Type B pancreatic cell (in vitro differentiated cells): ENCODE measurements around the gene NACAD. TPM values are rescaled to one million over a fixed set of nuclear protein-coding genes. Genes with fewer than 3 reads are reported as not detected.

Experiments used
- DNase-seq: peaks from one replicate; pipeline ENCODE4 v3.0.0; 2021; ENCODE audit warnings: mixed read lengths; ENCODE audit not compliant: unreplicated experiment; ENCODE audit errors: extremely low spot score
- H3K27ac Mint-ChIP-seq: 2 replicates; pipeline ENCODE4 v1.8.0; 2021; ENCODE audit warnings: mild to moderate bottlenecking, mixed read lengths
- H3K27me3 Mint-ChIP-seq: 2 replicates; pipeline ENCODE4 v1.8.0; 2021; ENCODE audit warnings: mixed read lengths
- H3K36me3 Mint-ChIP-seq: 2 replicates; pipeline ENCODE4 v1.8.0; 2021; ENCODE audit warnings: mixed read lengths
- H3K4me1 Mint-ChIP-seq: one replicate; pipeline ENCODE4 v1.8.0; 2021; ENCODE audit warnings: mixed read lengths; ENCODE audit not compliant: unreplicated experiment
- H3K4me3 Mint-ChIP-seq: 2 replicates; pipeline ENCODE4 v1.8.0; 2021; ENCODE audit warnings: mild to moderate bottlenecking, mixed read lengths
- H3K9me3 Mint-ChIP-seq: 2 replicates; pipeline ENCODE4 v1.8.0; 2021; ENCODE audit warnings: mixed read lengths
- CTCF ChIP-seq: fragments of 200-600 bp; sonication (generic); conservative IDR thresholded peaks from 2 replicates; pipeline ENCODE4 v1.5.0; 2021; ENCODE audit warnings: antibody characterized with exemption, mild to moderate bottlenecking
- total RNA-seq: library from RNA; stranded (reverse); gene quantifications from 2 replicates; pipeline ENCODE4 v1.2.1, GENCODE V29; 2021; ENCODE audit warnings: low replicate concordance

Gene NACAD
- total RNA-seq, 1 donor from 2014 or later: 12.5 TPM

- Mint-ChIP-seq H3K27me3 (no peaks in the 10 kb centered on the region), H3K4me3 (no peak overlapping the region), H3K4me1 (peaks cover 2% of the 10 kb centered on the region), H3K9me3 (no peaks in the 10 kb centered on the region), H3K27ac (no peak overlapping the region), H3K36me3 (peaks cover 11% of the 10 kb centered on the region)
- no peak for TF ChIP-seq CTCF
- no peak for DNase-seq
Observed at GRCh38 chr7:45104844-45105587, 16.2 kb upstream of the NACAD start.

- Mint-ChIP-seq H3K27me3 (no peaks in the 10 kb centered on the region), H3K4me3 (no peak overlapping the region), H3K4me1 (no peaks in the 10 kb centered on the region), H3K27ac (no peak overlapping the region), H3K9me3 (no peaks in the 10 kb centered on the region), H3K36me3 (peaks cover 11% of the 10 kb centered on the region)
- DNase-seq: no peak
- no peak for TF ChIP-seq CTCF
Observed at GRCh38 chr7:45103958-45104843, 15.4 kb upstream of the NACAD start.

GRCh38 chr7:45102785-45103712 is 14.3 kb upstream of the NACAD start:
- no peaks in the 10 kb centered on the region for H3K9me3 Mint-ChIP-seq
- no peak overlapping the region for H3K27ac Mint-ChIP-seq
- peaks cover 11% of the 10 kb centered on the region for H3K36me3 Mint-ChIP-seq
- TF ChIP-seq CTCF: no peak
- H3K4me3 Mint-ChIP-seq: no peak overlapping the region
- no peaks in the 10 kb centered on the region for H3K4me1 Mint-ChIP-seq
- H3K27me3 Mint-ChIP-seq: no peaks in the 10 kb centered on the region
- DNase-seq: no peak

- H3K9me3 Mint-ChIP-seq: no peaks in the 10 kb centered on the region
- H3K36me3 Mint-ChIP-seq: peaks cover 5% of the 10 kb centered on the region
- DNase-seq: no peak
- no peak overlapping the region for H3K27ac Mint-ChIP-seq
- H3K4me1 Mint-ChIP-seq: no peaks in the 10 kb centered on the region
- no peaks in the 10 kb centered on the region for H3K27me3 Mint-ChIP-seq
- TF ChIP-seq CTCF: no peak
- H3K4me3 Mint-ChIP-seq: no peak overlapping the region
Observed at GRCh38 chr7:45101748-45102147, 13.0 kb upstream of the NACAD start.

GRCh38 chr7:45100761-45101480 is 12.2 kb upstream of the NACAD start:
- H3K4me3 Mint-ChIP-seq: no peak overlapping the region
- DNase-seq: no peak
- peaks cover 5% of the 10 kb centered on the region for H3K36me3 Mint-ChIP-seq
- TF ChIP-seq CTCF: no peak
- no peaks in the 10 kb centered on the region for H3K4me1 Mint-ChIP-seq
- H3K9me3 Mint-ChIP-seq: no peaks in the 10 kb centered on the region
- H3K27me3 Mint-ChIP-seq: no peaks in the 10 kb centered on the region
- no peak overlapping the region for H3K27ac Mint-ChIP-seq
